Fibroblast of lung (primary cell): ENCODE data around the gene ABCA4. TPM values are rescaled to one million over a fixed set of nuclear protein-coding genes. Genes with fewer than 3 reads are reported as not detected.

Experiments
- DNase-seq, 2 donors: peaks; one replicate each; pipeline versions ENCODE4 v3.0.0 to v3.0.0-alpha.2; 2010; ENCODE audit warnings: low read depth in 2 of 2
- H2AFZ ChIP-seq: 2 replicates; pipeline ENCODE4 v1.5.1; 2012; ENCODE audit warnings: low read length, control low read depth, inconsistent platforms
- H3K27ac ChIP-seq: 2 replicates; pipeline ENCODE4 v1.5.1; 2011; ENCODE audit warnings: low read length, control low read depth; ENCODE audit not compliant: insufficient read depth
- H3K27me3 ChIP-seq: 2 replicates; pipeline ENCODE4 v1.5.1; 2011; ENCODE audit warnings: mild to moderate bottlenecking, low read length; ENCODE audit not compliant: control insufficient read depth, insufficient read depth
- H3K36me3 ChIP-seq: 2 replicates; pipeline ENCODE4 v1.5.1; 2011; ENCODE audit warnings: low read length; ENCODE audit not compliant: control insufficient read depth, insufficient read depth
- H3K4me1 ChIP-seq: 2 replicates; pipeline ENCODE4 v1.5.1; 2011; ENCODE audit warnings: low read length; ENCODE audit not compliant: control insufficient read depth, insufficient read depth; ENCODE audit errors: extremely low read depth
- H3K4me2 ChIP-seq: 2 replicates; pipeline ENCODE4 v1.5.1; 2011; ENCODE audit warnings: low read length, control low read depth; ENCODE audit not compliant: insufficient read depth; ENCODE audit errors: extremely low read depth
- H3K4me3 ChIP-seq, 4 experiments: fragments of 200-600 bp in 1 of 4; sonication (generic) in 1 of 4; replicated peaks in 1 of 4; 2 replicates each; pipeline ENCODE4 v1.5.1; 2011 to 2016; ENCODE audit warnings: low read length in 4 of 4, low read depth in 3 of 4, mild to moderate bottlenecking in 3 of 4, control low read depth in 2 of 4, inconsistent platforms in 1 of 4, mixed read lengths in 1 of 4; ENCODE audit not compliant: insufficient read depth in 1 of 4; ENCODE audit errors: control extremely low read depth in 1 of 4
- H3K79me2 ChIP-seq: 2 replicates; pipeline ENCODE4 v1.5.1; 2012; ENCODE audit warnings: mild to moderate bottlenecking, low read length, inconsistent platforms; ENCODE audit not compliant: control insufficient read depth, insufficient read depth
- H3K9ac ChIP-seq: 2 replicates; pipeline ENCODE4 v1.5.1; 2011; ENCODE audit warnings: mild to moderate bottlenecking, low read length, control low read depth; ENCODE audit not compliant: insufficient read depth
- H3K9me3 ChIP-seq: 2 replicates; pipeline ENCODE4 v1.5.1; 2012; ENCODE audit warnings: low read depth, low read length; ENCODE audit not compliant: control insufficient read depth, insufficient read depth
- H4K20me1 ChIP-seq: 2 replicates; pipeline ENCODE4 v1.5.1; 2011; ENCODE audit warnings: low read length; ENCODE audit not compliant: control insufficient read depth, insufficient read depth; ENCODE audit errors: extremely low read depth
- CTCF ChIP-seq, 2 donors: IDR thresholded peaks in 1 of 2; conservative IDR thresholded peaks in 1 of 2; 1 replicate in 1 of 2; 2 replicates in 1 of 2; pipeline ENCODE4 v1.5.1; 2011 to 2012; ENCODE audit warnings: low read length in 2 of 2, control low read depth in 1 of 2, inconsistent platforms in 1 of 2, low read depth in 1 of 2, mild to moderate bottlenecking in 1 of 2
- EZH2 ChIP-seq: IDR thresholded peaks from 2 replicates; pipeline ENCODE4 v1.5.1; 2012; ENCODE audit warnings: low read length, control low read depth, mild to moderate bottlenecking; ENCODE audit errors: missing control alignments
- polyA plus RNA-seq, 2 donors: library from polyadenylated mRNA; depleted of rRNA in 1 of 2; stranded (reverse) in 1 of 2; unstranded in 1 of 2; fragments of >200 nt; gene quantifications; 2 replicates each; pipeline ENCODE4 v1.2.1, GENCODE V29; 2011 to 2012; ENCODE audit warnings: missing spikeins in 1 of 2
- total RNA-seq: library from RNA; depleted of rRNA; stranded (reverse); fragments of >200 nt; gene quantifications from 2 replicates; pipeline ENCODE4 v1.2.1, GENCODE V29; 2014

Gene ABCA4
- total and polyA plus RNA-seq, 2 donors (not counting 1 experiment from before 2014, with no cell fraction given): 0.07 to 0.33 TPM

- Histone ChIP-seq H3K4me2 (no peak overlapping the region), H3K27ac (no peak overlapping the region)
- no peak for DNase-seq
Observed at GRCh38 chr1:94069919-94070285, 51.0 kb downstream of the ABCA4 start.

GRCh38 chr1:94068999-94069918, 51.7 kb downstream of the ABCA4 start:
- no peaks in the 10 kb centered on the region for H3K9me3 ChIP-seq
- H3K4me2 ChIP-seq: peak overlapping the region; percentile 25
- no peak overlapping the region for H2AFZ ChIP-seq
- H3K36me3 ChIP-seq: no peaks in the 10 kb centered on the region
- no peaks in the 10 kb centered on the region for H3K79me2 ChIP-seq
- no peaks in the 10 kb centered on the region for H3K27me3 ChIP-seq
- no peak overlapping the region for H3K9ac ChIP-seq
- no peak for TF ChIP-seq EZH2
- no peak for TF ChIP-seq CTCF (conservative IDR thresholded peaks at IDR 0.05 in 1 of 2, IDR thresholded peaks at IDR 0.05 in 1 of 2; ENCODE audit: low read depth in 1 of 2, low read length in 2 of 2)
- H3K4me3 ChIP-seq: no peak overlapping the region
- peak overlapping the region; percentile 7 for H3K27ac ChIP-seq
- no peaks in the 10 kb centered on the region for H4K20me1 ChIP-seq
- H3K4me1 ChIP-seq: peaks cover 7% of the 10 kb centered on the region
- DNase-seq: peak; percentile 71 to 75

More at GRCh38 chr1:94069919-94070285, 51.0 kb downstream of the ABCA4 start:
- Histone ChIP-seq H3K36me3 (no peaks in the 10 kb centered on the region), H3K9ac (no peak overlapping the region), H3K4me1 (peaks cover 7% of the 10 kb centered on the region), H2AFZ (no peak overlapping the region), H3K9me3 (no peaks in the 10 kb centered on the region), H3K27me3 (no peaks in the 10 kb centered on the region), H3K4me3 (no peak overlapping the region), H4K20me1 (no peaks in the 10 kb centered on the region), H3K79me2 (no peaks in the 10 kb centered on the region)
- TF ChIP-seq EZH2: no peak
- no peak for TF ChIP-seq CTCF (conservative IDR thresholded peaks at IDR 0.05 in 1 of 2, IDR thresholded peaks at IDR 0.05 in 1 of 2; ENCODE audit: low read depth in 1 of 2, low read length in 2 of 2)

- Histone ChIP-seq H3K4me3 (no peak overlapping the region), H4K20me1 (no peaks in the 10 kb centered on the region), H3K36me3 (no peaks in the 10 kb centered on the region), H2AFZ (no peak overlapping the region), H3K79me2 (no peaks in the 10 kb centered on the region), H3K9me3 (no peaks in the 10 kb centered on the region), H3K4me2 (peak overlapping the region; percentile 25), H3K27ac (peak overlapping the region; percentile 7), H3K27me3 (no peaks in the 10 kb centered on the region), H3K4me1 (peaks cover 7% of the 10 kb centered on the region), H3K9ac (no peak overlapping the region)
- DNase-seq: peak in 1 of 2 donors; percentile 86
- TF ChIP-seq CTCF (conservative IDR thresholded peaks at IDR 0.05 in 1 of 2, IDR thresholded peaks at IDR 0.05 in 1 of 2; ENCODE audit: low read depth in 1 of 2, low read length in 2 of 2) (no peak), EZH2 (no peak)
Observed at GRCh38 chr1:94068096-94068998, 52.6 kb downstream of the ABCA4 start.
